Fibroblast of lung (primary cell): ENCODE results near the gene UNG.

Experiments used
- EZH2 ChIP-seq: IDR thresholded peaks from 2 replicates; pipeline ENCODE4 v1.5.1; 2012; ENCODE audit warnings: low read length, control low read depth, mild to moderate bottlenecking; ENCODE audit errors: missing control alignments
- TF ChIP-seq, protein P1 (sequence below), 2 donors: IDR thresholded peaks in 1 of 2; conservative IDR thresholded peaks in 1 of 2; 1 replicate in 1 of 2; 2 replicates in 1 of 2; pipeline ENCODE4 v1.5.1; 2011 to 2012; ENCODE audit warnings: low read length in 2 of 2, control low read depth in 1 of 2, inconsistent platforms in 1 of 2, low read depth in 1 of 2, mild to moderate bottlenecking in 1 of 2

DNA sequence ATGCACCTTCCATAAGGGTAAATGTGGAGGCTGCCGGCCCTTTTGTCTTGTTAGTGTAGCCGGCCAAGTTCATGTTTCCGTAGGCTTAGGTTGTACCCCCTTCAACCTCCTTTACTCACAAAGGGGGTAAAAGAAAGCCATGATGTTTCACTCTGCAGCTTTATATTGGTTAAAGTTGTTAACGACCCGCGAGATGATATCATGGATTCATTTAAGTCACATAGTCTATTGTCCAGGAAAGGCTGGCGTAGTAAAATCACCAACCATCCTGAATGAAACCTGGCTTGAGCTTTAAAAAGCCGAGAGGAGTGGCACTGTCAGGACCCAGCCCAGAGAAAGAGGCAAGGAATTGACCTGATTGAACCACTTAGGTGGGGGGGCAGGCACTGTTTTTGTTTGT lies 1.3 kb downstream of the UNG start:
- TF ChIP-seq, protein P1, sequence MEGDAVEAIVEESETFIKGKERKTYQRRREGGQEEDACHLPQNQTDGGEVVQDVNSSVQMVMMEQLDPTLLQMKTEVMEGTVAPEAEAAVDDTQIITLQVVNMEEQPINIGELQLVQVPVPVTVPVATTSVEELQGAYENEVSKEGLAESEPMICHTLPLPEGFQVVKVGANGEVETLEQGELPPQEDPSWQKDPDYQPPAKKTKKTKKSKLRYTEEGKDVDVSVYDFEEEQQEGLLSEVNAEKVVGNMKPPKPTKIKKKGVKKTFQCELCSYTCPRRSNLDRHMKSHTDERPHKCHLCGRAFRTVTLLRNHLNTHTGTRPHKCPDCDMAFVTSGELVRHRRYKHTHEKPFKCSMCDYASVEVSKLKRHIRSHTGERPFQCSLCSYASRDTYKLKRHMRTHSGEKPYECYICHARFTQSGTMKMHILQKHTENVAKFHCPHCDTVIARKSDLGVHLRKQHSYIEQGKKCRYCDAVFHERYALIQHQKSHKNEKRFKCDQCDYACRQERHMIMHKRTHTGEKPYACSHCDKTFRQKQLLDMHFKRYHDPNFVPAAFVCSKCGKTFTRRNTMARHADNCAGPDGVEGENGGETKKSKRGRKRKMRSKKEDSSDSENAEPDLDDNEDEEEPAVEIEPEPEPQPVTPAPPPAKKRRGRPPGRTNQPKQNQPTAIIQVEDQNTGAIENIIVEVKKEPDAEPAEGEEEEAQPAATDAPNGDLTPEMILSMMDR (conservative IDR thresholded peaks at IDR 0.05 in 1 of 2, IDR thresholded peaks at IDR 0.05 in 1 of 2; ENCODE audit: low read depth in 1 of 2, low read length in 2 of 2), result no peak
- no peak for TF ChIP-seq EZH2
